ENCODE measurements around the gene TGM5.

- TF ChIP-seq CTCF (IDR thresholded peaks at IDR 0.05) = no peak
- no peak for TF ChIP-seq POLR2A (IDR thresholded peaks at IDR 0.05)
- TF ChIP-seq POLR2AphosphoS5 (IDR thresholded peaks at IDR 0.05) = no peak
Observed at GRCh38 chr15:43277231-43277823, 10.6 kb upstream of the TGM5 start.
